Measurements from ENCODE around the gene TRAF3.

DNA sequence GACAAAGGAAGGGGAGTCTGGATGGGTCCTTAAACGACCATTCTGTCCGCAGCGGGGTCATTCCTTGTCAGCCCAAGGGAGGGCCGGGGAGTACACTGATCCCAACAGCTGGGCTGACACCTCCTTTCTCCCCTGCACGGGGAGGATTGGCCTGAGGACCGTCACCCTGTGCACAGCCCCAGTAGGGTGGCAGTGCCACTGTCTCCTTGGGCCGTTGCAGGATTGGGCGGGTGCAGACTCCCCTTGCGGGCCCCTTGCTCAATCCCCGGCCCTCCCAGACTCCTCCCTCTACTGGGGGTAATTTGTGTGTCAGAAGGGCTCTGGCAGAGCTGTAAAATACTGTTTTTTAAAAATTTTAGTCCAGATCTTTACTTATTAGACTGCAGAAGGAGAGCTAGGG lies 132.7 kb downstream of the TRAF3 start:
- TF ChIP-seq CTCF (IDR thresholded peaks at IDR 0.05 in 8 of 11, conservative IDR thresholded peaks at IDR 0.05 in 3 of 11) (no peak), POLR2AphosphoS5 (IDR thresholded peaks at IDR 0.05) (no peak), POLR2A (IDR thresholded peaks at IDR 0.05) (no peak)

Data from spleen (tissue), 7 donors.